HL-60/S4 treated with phorbol 12-myristate 13-acetate at 8.2 ng/mL for 4 days and 3 days (cell line): Measurements from ENCODE around the gene NCOA3.
"Not testable (repeated sequence)": the region's sequence is repeated elsewhere in the genome, so short reads cannot be mapped to it uniquely, and the experiment has no call there.

Experiments
- in situ Hi-C: fragments of 300-500 bp; cut with MboI; formaldehyde crosslinking; loops from 2 replicates; pipeline ENCODE4 v1.15.0; 2022; ENCODE audit warnings: low sequenced_read_pairs

Gene NCOA3

GRCh38 chr20:47559141-47559540 is 57.5 kb downstream of the NCOA3 start:
- in situ Hi-C loops: no loop called here

- in situ Hi-C loops: no loop called here
Measured at GRCh38 chr20:47561180-47561579, 59.5 kb downstream of the NCOA3 start.

GRCh38 chr20:47561603-47562583 is 60.2 kb downstream of the NCOA3 start:
- in situ Hi-C loops: no loop called here

- in situ Hi-C loops: no loop called here
Measured at GRCh38 chr20:47566269-47566668, 64.6 kb downstream of the NCOA3 start.

- in situ Hi-C loops: no loop called here
Measured at GRCh38 chr20:47568019-47568418, 66.3 kb downstream of the NCOA3 start.

- in situ Hi-C loops: no loop called here
Measured at GRCh38 chr20:47568837-47569410, 67.2 kb downstream of the NCOA3 start.

GRCh38 chr20:47571426-47571825 is 69.7 kb downstream of the NCOA3 start:
- in situ Hi-C loops: no loop called here

GRCh38 chr20:47572105-47572729 is 70.5 kb downstream of the NCOA3 start:
- in situ Hi-C loops: no loop called here

GRCh38 chr20:47573559-47573958 is 71.9 kb downstream of the NCOA3 start:
- in situ Hi-C loops: no loop called here

- in situ Hi-C loops: no loop called here
Measured at GRCh38 chr20:47574616-47575364, 73.1 kb downstream of the NCOA3 start.

GRCh38 chr20:47576516-47577033 is 74.9 kb downstream of the NCOA3 start:
- in situ Hi-C loops: no loop called here

- in situ Hi-C loops: no loop called here
Measured at GRCh38 chr20:47577314-47577713, 75.6 kb downstream of the NCOA3 start.

- in situ Hi-C loops: no loop called here
Measured at GRCh38 chr20:47578543-47578942, 76.9 kb downstream of the NCOA3 start.

GRCh38 chr20:47580686-47581085 is 79.0 kb downstream of the NCOA3 start:
- in situ Hi-C loops: not testable (repeated sequence)

GRCh38 chr20:47581090-47581489 is 79.4 kb downstream of the NCOA3 start:
- in situ Hi-C loops: no loop called here

- in situ Hi-C loops: no loop called here
Measured at GRCh38 chr20:47583551-47583950, 81.9 kb downstream of the NCOA3 start.

GRCh38 chr20:47585087-47585747 is 83.5 kb downstream of the NCOA3 start:
- in situ Hi-C loops: no loop called here

GRCh38 chr20:47586649-47587294 is 85.1 kb downstream of the NCOA3 start:
- in situ Hi-C loops: no loop called here

GRCh38 chr20:47588158-47588557 is 86.5 kb downstream of the NCOA3 start:
- in situ Hi-C loops: no loop called here

GRCh38 chr20:47591231-47591630 is 89.5 kb downstream of the NCOA3 start:
- in situ Hi-C loops: no loop called here
